Measurements from ENCODE around the gene ASB18.

DNA sequence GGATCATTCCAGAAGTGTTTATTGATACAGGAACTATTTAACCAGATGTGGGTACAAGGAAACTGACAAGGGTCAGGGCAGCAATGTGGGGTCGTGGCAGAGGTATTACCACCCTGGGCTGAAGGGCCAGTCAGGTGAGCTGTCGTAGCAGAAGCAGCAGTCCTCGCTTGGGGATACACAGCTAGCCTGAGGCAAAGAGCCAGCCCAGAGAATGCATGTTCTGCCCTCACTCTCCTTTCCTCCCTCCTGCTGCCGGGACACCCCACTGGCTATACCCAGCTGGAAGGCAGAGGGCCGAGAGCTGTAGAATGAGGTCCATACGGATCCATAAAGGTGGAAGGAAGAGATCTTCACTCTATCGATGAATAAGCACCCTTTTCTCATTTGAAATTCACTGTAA lies 63.8 kb downstream of the ASB18 start:
- TF ChIP-seq, protein P1, sequence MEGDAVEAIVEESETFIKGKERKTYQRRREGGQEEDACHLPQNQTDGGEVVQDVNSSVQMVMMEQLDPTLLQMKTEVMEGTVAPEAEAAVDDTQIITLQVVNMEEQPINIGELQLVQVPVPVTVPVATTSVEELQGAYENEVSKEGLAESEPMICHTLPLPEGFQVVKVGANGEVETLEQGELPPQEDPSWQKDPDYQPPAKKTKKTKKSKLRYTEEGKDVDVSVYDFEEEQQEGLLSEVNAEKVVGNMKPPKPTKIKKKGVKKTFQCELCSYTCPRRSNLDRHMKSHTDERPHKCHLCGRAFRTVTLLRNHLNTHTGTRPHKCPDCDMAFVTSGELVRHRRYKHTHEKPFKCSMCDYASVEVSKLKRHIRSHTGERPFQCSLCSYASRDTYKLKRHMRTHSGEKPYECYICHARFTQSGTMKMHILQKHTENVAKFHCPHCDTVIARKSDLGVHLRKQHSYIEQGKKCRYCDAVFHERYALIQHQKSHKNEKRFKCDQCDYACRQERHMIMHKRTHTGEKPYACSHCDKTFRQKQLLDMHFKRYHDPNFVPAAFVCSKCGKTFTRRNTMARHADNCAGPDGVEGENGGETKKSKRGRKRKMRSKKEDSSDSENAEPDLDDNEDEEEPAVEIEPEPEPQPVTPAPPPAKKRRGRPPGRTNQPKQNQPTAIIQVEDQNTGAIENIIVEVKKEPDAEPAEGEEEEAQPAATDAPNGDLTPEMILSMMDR (conservative IDR thresholded peaks at IDR 0.05; ENCODE audit: low read length): no peak
- no peak for TF ChIP-seq EZH2phosphoT487 (IDR thresholded peaks at IDR 0.05; ENCODE audit: borderline replicate concordance)

Data from Loucy (cell line).